Osteoblast (primary cell): Measurements from ENCODE around the gene LGALS16. TPM values are rescaled to one million over a fixed set of nuclear protein-coding genes. Genes with fewer than 3 reads are reported as not detected.
"Not testable (repeated sequence)": the region's sequence is repeated elsewhere in the genome, so short reads cannot be mapped to it uniquely, and the experiment has no call there.

Experiments used
- DNase-seq: peaks from one replicate; pipeline ENCODE4 v3.0.0; 2011; ENCODE audit warnings: low spot score, mixed read lengths; ENCODE audit not compliant: insufficient read length; ENCODE audit errors: missing footprints
- H2AFZ ChIP-seq: 2 replicates; pipeline ENCODE4 v1.6.0; 2011; ENCODE audit warnings: mild to moderate bottlenecking, low read length
- H3K27ac ChIP-seq: 2 replicates; pipeline ENCODE4 v1.5.1; 2011; ENCODE audit warnings: mild to moderate bottlenecking, low read depth, low read length, moderate library complexity
- H3K27me3 ChIP-seq: 2 replicates; pipeline ENCODE4 v1.6.0; 2012; ENCODE audit warnings: mild to moderate bottlenecking, control low read depth, inconsistent platforms, low read length, moderate library complexity; ENCODE audit not compliant: insufficient read depth
- H3K36me3 ChIP-seq: 2 replicates; pipeline ENCODE4 v1.5.1; 2011; ENCODE audit warnings: mild to moderate bottlenecking, low read length, control low read depth, moderate library complexity; ENCODE audit not compliant: insufficient read depth
- H3K4me1 ChIP-seq: 2 replicates; pipeline ENCODE4 v1.5.1; 2011; ENCODE audit warnings: mild to moderate bottlenecking, low read length, control low read depth, moderate library complexity; ENCODE audit not compliant: insufficient read depth
- H3K4me2 ChIP-seq: 2 replicates; pipeline ENCODE4 v1.6.0; 2011; ENCODE audit warnings: mild to moderate bottlenecking, low read length; ENCODE audit not compliant: insufficient read depth
- H3K4me3 ChIP-seq: fragments of 200-600 bp; sonication (generic); 3 replicates; pipeline ENCODE4 v1.5.1; 2012; ENCODE audit warnings: mild to moderate bottlenecking, low read length, inconsistent platforms; ENCODE audit not compliant: insufficient read depth
- H3K79me2 ChIP-seq: 2 replicates; pipeline ENCODE4 v1.6.0; 2012; ENCODE audit warnings: mild to moderate bottlenecking, low read length, control low read depth, inconsistent platforms; ENCODE audit not compliant: insufficient read depth
- H3K9me3 ChIP-seq: 2 replicates; pipeline ENCODE4 v1.5.1; 2011; ENCODE audit warnings: low read depth, low read length, control low read depth
- H4K20me1 ChIP-seq: 2 replicates; pipeline ENCODE4 v1.6.0; 2012; ENCODE audit warnings: mild to moderate bottlenecking, low read length, control low read depth; ENCODE audit not compliant: insufficient read depth
- total RNA-seq: library from RNA; depleted of rRNA; stranded (reverse); fragments of >200 nt; gene quantifications from 2 replicates; pipeline ENCODE4 v1.2.3, GENCODE V29; 2012
- TF ChIP-seq, protein P1 (sequence below): IDR thresholded peaks from 2 replicates; pipeline ENCODE4 v1.5.1; 2011; ENCODE audit warnings: mild to moderate bottlenecking, low read depth, low read length, moderate library complexity; ENCODE audit errors: extremely low read depth

LGALS16 gene
- total RNA-seq, 1 donor, result not detected

DNA sequence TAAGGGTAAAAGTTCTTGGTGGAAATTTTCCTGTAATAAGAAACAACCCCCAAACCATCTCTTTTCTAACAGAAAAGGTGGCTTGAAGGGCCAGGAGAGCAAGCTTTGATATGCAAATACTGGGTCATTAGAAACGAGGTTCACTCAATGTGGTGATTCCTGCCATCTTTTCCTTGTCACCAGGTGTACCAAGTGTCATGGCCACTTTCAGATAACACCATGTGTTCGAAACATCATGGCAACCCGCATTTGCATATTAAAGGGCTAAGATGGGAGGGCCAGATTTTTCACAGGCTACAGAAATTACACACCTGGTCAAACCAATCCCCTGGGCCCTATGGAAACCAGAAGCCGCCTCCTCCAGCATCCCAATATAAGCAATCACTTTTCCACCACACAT, 15.3 kb downstream of the LGALS16 start:
- Histone ChIP-seq H3K27ac (no peak overlapping the region), H2AFZ (no peak overlapping the region), H3K36me3 (no peaks in the 10 kb centered on the region), H4K20me1 (no peaks in the 10 kb centered on the region), H3K27me3 (peaks cover 3% of the 10 kb centered on the region), H3K4me2 (no peak overlapping the region), H3K79me2 (no peaks in the 10 kb centered on the region), H3K4me1 (no peaks in the 10 kb centered on the region), H3K9me3 (no peaks in the 10 kb centered on the region), H3K4me3 (no peak overlapping the region)
- TF ChIP-seq, protein P1, sequence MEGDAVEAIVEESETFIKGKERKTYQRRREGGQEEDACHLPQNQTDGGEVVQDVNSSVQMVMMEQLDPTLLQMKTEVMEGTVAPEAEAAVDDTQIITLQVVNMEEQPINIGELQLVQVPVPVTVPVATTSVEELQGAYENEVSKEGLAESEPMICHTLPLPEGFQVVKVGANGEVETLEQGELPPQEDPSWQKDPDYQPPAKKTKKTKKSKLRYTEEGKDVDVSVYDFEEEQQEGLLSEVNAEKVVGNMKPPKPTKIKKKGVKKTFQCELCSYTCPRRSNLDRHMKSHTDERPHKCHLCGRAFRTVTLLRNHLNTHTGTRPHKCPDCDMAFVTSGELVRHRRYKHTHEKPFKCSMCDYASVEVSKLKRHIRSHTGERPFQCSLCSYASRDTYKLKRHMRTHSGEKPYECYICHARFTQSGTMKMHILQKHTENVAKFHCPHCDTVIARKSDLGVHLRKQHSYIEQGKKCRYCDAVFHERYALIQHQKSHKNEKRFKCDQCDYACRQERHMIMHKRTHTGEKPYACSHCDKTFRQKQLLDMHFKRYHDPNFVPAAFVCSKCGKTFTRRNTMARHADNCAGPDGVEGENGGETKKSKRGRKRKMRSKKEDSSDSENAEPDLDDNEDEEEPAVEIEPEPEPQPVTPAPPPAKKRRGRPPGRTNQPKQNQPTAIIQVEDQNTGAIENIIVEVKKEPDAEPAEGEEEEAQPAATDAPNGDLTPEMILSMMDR, result no peak
- no peak for DNase-seq

DNA sequence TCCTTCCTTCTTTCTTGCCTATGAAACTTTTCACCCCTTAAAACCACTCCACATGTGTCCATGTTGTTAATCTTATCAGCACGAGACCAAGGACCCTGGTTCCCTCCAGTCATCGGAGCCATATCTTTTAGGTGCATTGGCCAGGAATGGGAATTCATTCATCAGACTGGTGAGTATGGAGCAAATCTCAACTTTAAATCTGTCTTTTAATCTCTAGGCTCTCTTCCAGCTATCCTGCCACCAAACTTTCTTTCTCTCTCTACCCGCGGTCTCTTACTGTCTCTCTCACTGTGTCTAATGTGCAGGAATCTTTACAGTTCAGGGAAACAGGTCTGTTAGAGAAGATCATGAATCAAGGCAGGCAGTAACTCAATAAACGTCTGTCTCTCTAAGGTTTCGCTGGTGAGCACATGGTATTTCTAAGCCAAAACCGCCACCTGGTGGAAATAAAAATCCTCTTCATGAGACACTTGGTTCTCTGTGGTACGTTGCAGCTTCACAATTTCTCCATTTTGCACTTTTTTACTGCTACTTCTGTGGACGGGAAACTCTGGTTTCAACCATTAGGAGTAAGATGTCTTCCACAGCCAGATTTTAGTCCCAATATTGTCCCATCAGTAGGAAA, 16.1 kb downstream of the LGALS16 start:
- no peaks in the 10 kb centered on the region for H4K20me1 ChIP-seq
- H2AFZ ChIP-seq, result no peak overlapping the region
- H3K4me3 ChIP-seq, result no peak overlapping the region
- H3K4me2 ChIP-seq, result no peak overlapping the region
- no peaks in the 10 kb centered on the region for H3K36me3 ChIP-seq
- peaks cover 3% of the 10 kb centered on the region for H3K27me3 ChIP-seq
- peak; percentile 6 for DNase-seq
- TF ChIP-seq, protein P1, result peak; percentile 52
- H3K4me1 ChIP-seq, result no peaks in the 10 kb centered on the region
- H3K27ac ChIP-seq, result no peak overlapping the region
- no peaks in the 10 kb centered on the region for H3K9me3 ChIP-seq
- H3K79me2 ChIP-seq, result no peaks in the 10 kb centered on the region

DNA sequence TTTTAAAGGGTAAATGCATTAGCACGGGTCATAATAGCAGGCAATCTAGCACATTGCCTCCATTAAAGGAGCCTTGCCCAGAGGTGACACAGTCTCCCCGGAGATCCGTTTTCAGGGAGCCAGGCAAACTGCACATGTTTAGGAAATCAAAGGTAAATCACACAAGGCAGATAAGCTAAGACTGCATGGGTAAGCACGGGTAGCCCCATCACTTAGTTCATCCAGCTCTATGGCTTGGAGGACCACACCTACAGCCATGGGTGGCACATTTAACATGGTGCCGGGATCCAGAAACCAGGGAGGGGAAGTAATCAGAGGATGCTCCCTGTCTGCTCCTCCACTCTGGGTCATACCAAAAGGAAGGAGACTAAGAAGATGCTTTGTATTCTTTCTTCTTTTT, 16.8 kb downstream of the LGALS16 start:
- Histone ChIP-seq H3K79me2 (no peaks in the 10 kb centered on the region), H4K20me1 (no peaks in the 10 kb centered on the region), H3K27ac (no peak overlapping the region), H3K36me3 (no peaks in the 10 kb centered on the region), H3K9me3 (no peaks in the 10 kb centered on the region), H2AFZ (no peak overlapping the region), H3K27me3 (peaks cover 3% of the 10 kb centered on the region), H3K4me2 (no peak overlapping the region), H3K4me3 (no peak overlapping the region), H3K4me1 (no peaks in the 10 kb centered on the region)
- TF ChIP-seq, protein P1, result no peak
- DNase-seq, result no peak

DNA sequence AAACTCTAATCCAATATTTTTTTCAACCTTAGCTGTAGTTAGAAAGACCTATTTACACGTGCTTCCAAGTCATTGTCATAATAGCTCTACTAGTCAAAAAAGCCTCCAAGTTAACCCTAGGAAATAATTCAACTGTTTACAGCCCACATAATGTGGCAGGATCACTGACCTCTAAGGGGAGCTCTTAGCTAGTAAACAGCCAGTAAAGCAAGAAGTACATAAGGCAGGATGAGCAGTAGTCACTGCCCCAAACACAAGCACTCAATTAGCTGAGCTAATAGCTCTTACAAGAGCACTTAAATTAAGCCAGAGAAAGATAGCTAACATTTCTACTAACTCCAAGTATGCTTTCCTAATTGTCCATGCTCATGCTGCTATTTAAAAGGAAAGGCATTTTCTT, 18.1 kb downstream of the LGALS16 start:
- not testable (repeated sequence) for H3K4me3 ChIP-seq, H3K27me3 ChIP-seq, H3K4me2 ChIP-seq, H4K20me1 ChIP-seq, H3K79me2 ChIP-seq, DNase-seq, H2AFZ ChIP-seq, H3K4me1 ChIP-seq, H3K9me3 ChIP-seq, H3K36me3 ChIP-seq, H3K27ac ChIP-seq
